SK-N-SH treated with all-trans-retinoic acid at 6 μM for 48 hours (cell line): ENCODE results near the gene METTL26.

Source experiments
- ISL1 ChIP-seq: fragments of 250-450 bp; sonication (Bioruptor Pico); IDR thresholded peaks from 2 replicates; pipeline ENCODE4 v2.1.2; 2022; ENCODE audit warnings: mild to moderate bottlenecking, moderate library complexity
- TF ChIP-seq, protein P1 (sequence below): fragments of 250-450 bp; sonication (Bioruptor Pico); IDR thresholded peaks from 2 replicates; pipeline ENCODE4 v1.8.0; 2020; ENCODE audit warnings: mild to moderate bottlenecking, moderate library complexity, borderline replicate concordance

DNA sequence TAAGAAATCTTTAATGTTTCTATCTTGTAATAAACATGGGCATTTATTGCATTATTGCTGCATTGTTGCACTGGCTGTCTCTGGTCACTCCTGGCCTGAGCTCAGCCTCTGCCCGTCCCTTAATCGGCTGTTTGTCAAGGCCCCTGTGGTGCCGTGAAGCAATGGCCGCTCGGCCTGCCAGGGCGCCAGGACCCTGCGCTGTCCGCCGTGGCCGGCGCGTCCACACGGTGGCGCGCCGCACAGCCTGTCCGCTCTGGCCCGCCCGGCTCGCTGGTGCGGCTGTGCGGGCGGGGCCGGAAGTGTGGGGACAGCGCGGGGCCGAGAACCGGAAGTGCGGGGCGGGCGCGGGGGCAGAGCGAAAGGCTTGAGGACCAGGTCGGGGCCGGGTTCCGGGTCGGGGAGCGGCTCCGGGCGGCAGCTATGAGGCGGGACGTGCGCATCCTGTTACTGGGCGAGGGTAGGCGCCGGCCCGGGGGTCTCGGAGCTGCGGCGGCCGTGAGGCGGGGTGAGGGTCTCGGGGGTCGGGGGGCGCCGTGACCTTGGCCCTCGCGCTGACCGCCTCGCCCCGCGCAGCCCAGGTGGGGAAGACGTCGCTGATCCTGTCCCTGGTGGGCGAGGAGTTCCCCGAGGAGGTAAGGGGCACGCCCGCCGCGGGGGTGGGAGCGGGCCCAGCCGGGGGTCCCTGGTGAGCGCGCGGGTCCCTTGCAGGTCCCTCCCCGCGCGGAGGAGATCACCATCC lies 31.8 kb upstream of the METTL26 start, which contains the start of gene RHOT2:
- TF ChIP-seq, protein P1, sequence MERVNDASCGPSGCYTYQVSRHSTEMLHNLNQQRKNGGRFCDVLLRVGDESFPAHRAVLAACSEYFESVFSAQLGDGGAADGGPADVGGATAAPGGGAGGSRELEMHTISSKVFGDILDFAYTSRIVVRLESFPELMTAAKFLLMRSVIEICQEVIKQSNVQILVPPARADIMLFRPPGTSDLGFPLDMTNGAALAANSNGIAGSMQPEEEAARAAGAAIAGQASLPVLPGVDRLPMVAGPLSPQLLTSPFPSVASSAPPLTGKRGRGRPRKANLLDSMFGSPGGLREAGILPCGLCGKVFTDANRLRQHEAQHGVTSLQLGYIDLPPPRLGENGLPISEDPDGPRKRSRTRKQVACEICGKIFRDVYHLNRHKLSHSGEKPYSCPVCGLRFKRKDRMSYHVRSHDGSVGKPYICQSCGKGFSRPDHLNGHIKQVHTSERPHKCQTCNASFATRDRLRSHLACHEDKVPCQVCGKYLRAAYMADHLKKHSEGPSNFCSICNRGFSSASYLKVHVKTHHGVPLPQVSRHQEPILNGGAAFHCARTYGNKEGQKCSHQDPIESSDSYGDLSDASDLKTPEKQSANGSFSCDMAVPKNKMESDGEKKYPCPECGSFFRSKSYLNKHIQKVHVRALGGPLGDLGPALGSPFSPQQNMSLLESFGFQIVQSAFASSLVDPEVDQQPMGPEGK (CRISPR knock-in tag) = no peak
- TF ChIP-seq ISL1 (CRISPR knock-in tag) = no peak
